Activated T-helper 1 cell treated with Interleukin-2 at 50 U/mL for 16 hours (primary cell): ENCODE results near the gene BRD7.

ENCODE experiments used
- DNase-seq: peaks from one replicate; pipeline ENCODE4 v3.0.0-alpha.2; 2020; ENCODE audit warnings: low read depth

The BRD7 gene

DNA sequence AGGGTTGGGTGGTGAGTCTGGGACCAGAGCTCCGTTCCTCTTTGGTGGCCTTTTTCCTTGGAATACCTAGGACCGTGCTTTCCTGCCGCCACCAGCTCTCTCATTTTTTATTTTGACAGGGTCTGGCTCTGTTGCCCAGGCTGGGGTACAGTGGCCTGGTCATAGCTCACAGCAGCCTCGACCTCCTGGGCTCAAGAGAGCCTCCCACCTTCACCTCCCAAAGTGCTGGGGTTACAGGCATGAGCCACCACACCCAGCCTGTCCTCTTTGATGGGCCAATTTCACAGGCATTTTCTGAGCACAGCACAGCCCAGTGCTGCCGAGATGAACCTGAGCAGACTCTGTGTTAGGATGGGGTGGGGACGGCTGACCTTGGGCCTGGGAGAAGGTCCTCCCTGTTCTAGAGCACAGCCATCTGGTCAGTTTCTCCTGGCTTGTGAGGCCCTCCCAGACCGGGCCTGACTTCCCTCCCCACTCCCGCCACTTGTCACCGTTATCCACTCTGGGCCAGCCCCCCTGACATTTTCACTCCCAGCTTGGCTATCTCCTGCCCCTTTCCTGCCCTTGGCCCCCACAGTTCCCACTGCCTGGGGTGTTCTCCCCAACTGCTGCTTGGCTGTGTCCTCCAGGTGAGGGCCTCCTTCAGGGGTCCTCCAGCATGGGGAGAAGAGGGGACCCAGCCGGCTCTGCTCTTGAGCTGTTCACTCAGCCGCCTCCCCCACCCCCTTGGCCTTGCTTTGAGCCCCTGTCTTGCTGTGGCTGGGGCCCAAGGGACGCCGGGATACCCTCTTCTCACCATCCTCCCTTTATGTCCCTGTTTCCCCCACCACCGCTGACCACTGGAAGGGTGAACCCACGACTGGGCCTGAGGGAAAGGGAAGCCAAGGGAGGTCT lies 97.4 kb downstream of the BRD7 start:
- no peak for DNase-seq

- no peak for DNase-seq
These were observed 98.2 kb downstream of the BRD7 start for GRCh38 chr16:50270510-50271147.

DNA sequence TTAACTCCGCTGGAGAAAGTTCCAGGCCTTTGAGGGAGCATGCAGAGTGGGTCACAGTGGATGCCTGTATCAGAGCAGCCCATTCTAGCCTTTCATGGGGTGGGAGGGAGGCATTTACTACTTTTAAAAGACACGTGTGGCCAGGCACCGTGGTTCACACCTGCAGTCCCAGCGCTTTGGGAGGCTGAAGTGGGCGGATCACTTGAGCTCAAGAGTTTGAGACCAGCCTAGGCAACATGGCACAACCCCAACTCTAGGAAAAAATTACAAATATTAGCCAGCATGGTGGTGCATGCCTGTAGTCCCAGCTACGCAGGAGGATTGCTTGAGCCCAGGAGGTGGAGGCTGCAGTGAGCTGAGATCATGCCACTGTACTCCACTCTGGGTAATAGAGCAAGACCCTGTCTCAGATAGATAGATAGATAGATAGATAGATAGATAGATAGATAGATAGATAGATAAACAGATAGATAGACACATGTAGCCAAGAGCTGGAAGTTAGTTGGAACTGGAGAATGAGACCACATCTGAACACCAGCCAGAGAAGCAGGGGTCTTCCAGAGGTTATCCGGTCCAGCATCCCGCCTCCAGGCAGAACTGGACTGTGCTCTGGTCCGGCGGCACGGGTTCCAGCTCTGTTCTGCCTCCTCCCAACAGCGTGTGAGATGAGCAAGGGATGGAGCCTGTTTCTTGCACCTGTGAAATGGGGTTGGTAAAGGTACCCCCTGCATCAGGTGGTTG lies 98.8 kb downstream of the BRD7 start:
- DNase-seq: no peak

DNA sequence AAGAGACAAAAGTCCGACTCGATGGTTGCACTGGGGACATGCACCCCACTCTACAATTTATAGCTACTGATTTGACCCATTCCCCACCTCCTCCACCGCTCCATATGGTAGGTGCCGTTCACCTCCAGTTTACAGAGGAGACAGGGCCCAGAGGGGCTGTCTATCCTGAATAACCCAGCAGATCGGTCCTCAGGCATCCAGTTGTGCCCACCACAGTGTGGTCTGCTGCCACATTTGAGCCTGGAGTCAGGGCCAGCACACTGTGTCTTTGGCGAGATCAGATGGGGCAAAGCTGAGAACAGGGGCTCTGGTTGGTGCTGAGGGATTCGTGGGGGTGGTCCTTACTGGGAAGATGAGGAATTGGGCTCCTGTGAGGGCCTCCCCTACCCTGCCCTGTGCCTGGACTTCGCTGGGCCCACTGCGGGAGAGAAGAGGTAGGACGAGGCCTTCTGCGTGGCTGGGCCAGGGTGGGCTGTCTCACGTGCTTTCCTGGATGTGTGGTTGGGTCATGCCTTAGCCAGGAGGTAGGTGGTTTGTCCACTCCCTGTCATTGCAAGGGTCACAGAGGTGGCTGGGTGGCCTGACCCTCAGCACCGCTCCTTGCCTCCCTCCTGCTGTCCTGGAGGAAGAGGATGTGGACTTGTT lies 99.6 kb downstream of the BRD7 start:
- no peak for DNase-seq

- DNase-seq: no peak
These were observed 100.4 kb downstream of the BRD7 start for GRCh38 chr16:50268352-50268751.

- no peak for DNase-seq
These were observed 101.1 kb downstream of the BRD7 start for GRCh38 chr16:50267651-50268050.

DNA sequence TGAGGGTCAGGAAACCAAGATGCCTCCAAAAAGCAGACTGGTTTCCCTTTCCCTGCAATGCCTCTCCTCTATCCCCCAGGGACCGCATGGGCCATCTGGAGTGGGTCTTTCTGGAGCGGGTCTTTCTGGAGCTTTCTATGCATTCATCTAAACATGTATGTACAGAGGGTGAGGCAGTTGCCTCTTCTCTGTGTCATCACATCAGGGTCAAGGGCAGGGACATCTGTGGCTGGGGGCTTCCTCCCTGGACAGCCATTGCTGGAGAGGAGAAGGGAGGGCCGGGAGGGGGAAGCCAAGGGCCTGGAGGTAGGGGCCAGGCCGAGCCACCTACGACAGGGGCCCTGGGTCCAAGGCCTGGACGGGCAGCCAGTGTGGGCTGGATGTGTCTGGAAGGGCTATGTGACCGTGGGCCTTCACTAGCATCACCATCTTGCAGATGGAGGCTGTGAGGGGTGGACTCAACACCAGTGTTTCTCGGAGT lies 101.6 kb downstream of the BRD7 start:
- no peak for DNase-seq

DNA sequence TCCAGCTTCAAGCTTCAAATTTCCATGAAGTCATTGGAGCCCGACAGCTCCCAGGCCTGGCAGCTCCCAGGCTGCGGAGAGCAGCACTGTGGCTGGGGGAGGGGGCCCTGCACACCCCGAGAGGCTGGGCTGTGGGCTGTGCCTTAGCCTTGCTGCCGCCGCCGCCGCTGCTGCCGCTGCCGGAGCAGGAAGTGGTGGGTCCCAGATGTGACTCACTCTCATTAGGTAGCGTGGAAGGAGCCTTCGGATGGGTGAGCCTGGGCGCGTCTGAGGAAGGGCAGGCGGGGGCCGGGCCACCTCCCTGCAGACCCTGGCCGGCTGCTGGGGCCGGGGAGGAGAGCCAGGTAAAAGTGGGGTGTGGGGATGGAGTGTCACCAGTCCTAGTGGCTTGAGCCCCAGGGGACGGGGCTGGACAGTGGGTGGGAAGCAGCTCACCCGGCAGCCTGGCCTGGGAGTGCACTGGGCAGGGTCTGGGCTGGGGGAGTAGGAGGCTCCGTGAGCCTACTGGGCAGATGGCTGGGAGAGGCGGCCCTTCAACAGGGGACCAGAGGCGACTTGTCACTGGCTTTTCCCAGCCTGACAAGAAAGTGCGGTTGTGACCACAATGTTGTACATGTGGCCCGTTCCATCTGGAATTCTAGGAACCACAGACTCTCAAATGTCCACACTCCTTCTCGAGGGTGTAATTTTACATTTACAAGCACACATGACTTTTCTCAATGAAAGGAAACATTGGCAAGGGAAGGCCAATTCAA lies 102.3 kb downstream of the BRD7 start, which contains the start of gene ADCY7:
ADCY7 (plus strand) TSS at position 215 of the 755 bp plus-strand sequence. CDS start 21,629 bp downstream, outside the sequence.
- DNase-seq: peak; percentile 80
